H1 (cell line): ENCODE data around the gene GRK5. TPM values are rescaled to one million over a fixed set of nuclear protein-coding genes. Genes with fewer than 3 reads are reported as not detected.

Source experiments
- CTCF ChIA-PET: fragments of 300-600 bp; sonication (Branson Sonifier 250); formaldehyde crosslinking; loops from one replicate; lab custom pipeline; 2021; ENCODE audit not compliant: partially characterized antibody; lab: Charles Lee
- POLR2A ChIA-PET: fragments of 300-600 bp; sonication (Branson Sonifier 250); formaldehyde crosslinking; loops from one replicate; lab custom pipeline; 2021; ENCODE audit warnings: inconsistent platforms; ENCODE audit not compliant: partially characterized antibody; lab: Charles Lee
- DNase-seq, 2 experiments: peaks; one replicate each; pipeline versions ENCODE4 v3.0.0 to v3.0.0-alpha.2; 2010 to 2022; ENCODE audit warnings: low spot score in 2 of 2, low read depth in 1 of 2, mixed read lengths in 1 of 2
- FAIRE-seq: peaks from 2 replicates; lab custom pipeline; 2011; peaks lifted over from hg19 to GRCh38; lab: Jason Lieb, UNC
- H2AFZ ChIP-seq: 2 replicates; pipeline ENCODE4 v1.8.1; 2012; ENCODE audit warnings: low read length, inconsistent platforms
- H2AK5ac ChIP-seq: 2 replicates; pipeline ENCODE4 v1.6.1; 2013; ENCODE audit warnings: low read depth, low read length
- H2BK120ac ChIP-seq: replicated peaks from 2 replicates; pipeline ENCODE3; 2013; ENCODE audit warnings: low read depth, low read length, inconsistent platforms
- H2BK12ac ChIP-seq: 2 replicates; pipeline ENCODE4 v1.6.1; 2013; ENCODE audit warnings: low read depth, low read length
- H2BK15ac ChIP-seq: 2 replicates; pipeline ENCODE4 v1.6.1; 2013; ENCODE audit warnings: low read length
- H2BK20ac ChIP-seq: 2 replicates; pipeline ENCODE4 v1.6.1; 2013; ENCODE audit warnings: low read length
- H2BK5ac ChIP-seq: 2 replicates; pipeline ENCODE4 v1.6.1; 2013; ENCODE audit warnings: low read depth, low read length
- H3K14ac ChIP-seq: 2 replicates; pipeline ENCODE4 v1.6.1; 2013; ENCODE audit warnings: inconsistent platforms; ENCODE audit not compliant: insufficient read length
- H3K18ac ChIP-seq: 2 replicates; pipeline ENCODE4 v1.6.1; 2013; ENCODE audit warnings: low read length; ENCODE audit errors: extremely low read depth
- H3K23ac ChIP-seq: 2 replicates; pipeline ENCODE4 v1.6.1; 2013; ENCODE audit warnings: inconsistent platforms; ENCODE audit not compliant: insufficient read length
- H3K23me2 ChIP-seq: 2 replicates; pipeline ENCODE4 v1.6.1; 2013; ENCODE audit warnings: low read depth, low read length
- H3K27ac ChIP-seq: 2 replicates; pipeline ENCODE4 v1.6.1; 2011; ENCODE audit warnings: low read depth, low read length, inconsistent platforms
- H3K27me3 ChIP-seq, 4 experiments: replicated peaks in 1 of 4; 1 replicate in 1 of 4; 2 replicates in 3 of 4; pipeline versions ENCODE4 v1.6.1 to v1.8.1; 2011 to 2013; ENCODE audit warnings: low read length in 3 of 4, mild to moderate bottlenecking in 3 of 4, inconsistent platforms in 2 of 4, mixed read lengths in 2 of 4, moderate library complexity in 1 of 4; ENCODE audit not compliant: control insufficient read depth in 3 of 4, insufficient read depth in 3 of 4; ENCODE audit errors: extremely low read depth in 1 of 4
- H3K36me3 ChIP-seq, 4 experiments: 2 replicates each; pipeline versions ENCODE4 v1.6.1 to v1.8.1; 2011 to 2013; ENCODE audit warnings: mild to moderate bottlenecking in 4 of 4, low read length in 3 of 4, moderate library complexity in 2 of 4, control low read depth in 1 of 4, inconsistent platforms in 1 of 4; ENCODE audit not compliant: insufficient read depth in 4 of 4, control insufficient read depth in 2 of 4
- H3K4ac ChIP-seq: replicated peaks from 2 replicates; pipeline ENCODE3; 2013; ENCODE audit warnings: low read length, low read depth, mixed read lengths, inconsistent platforms; ENCODE audit not compliant: insufficient read length
- H3K4me1 ChIP-seq, 4 experiments: replicated peaks in 1 of 4; 1 replicate in 1 of 4; 2 replicates in 3 of 4; pipeline versions ENCODE4 v1.6.1 to v1.8.1; 2011 to 2013; ENCODE audit warnings: low read length in 3 of 4, inconsistent platforms in 2 of 4, mixed read lengths in 1 of 4; ENCODE audit not compliant: insufficient read depth in 4 of 4, control insufficient read depth in 3 of 4
- H3K4me2 ChIP-seq, 2 experiments: 2 replicates each; pipeline versions ENCODE4 v1.6.1 to v1.8.1; 2011 to 2013; ENCODE audit warnings: low read depth in 2 of 2, low read length in 2 of 2, control low read depth in 1 of 2, inconsistent platforms in 1 of 2, mild to moderate bottlenecking in 1 of 2; ENCODE audit not compliant: insufficient read depth in 1 of 2
- H3K4me3 ChIP-seq, 4 experiments: fragments of 200-600, 300-600 bp in 1 of 4; sonication (generic), shearing (Covaris generic), sonication (Bioruptor Twin) in 1 of 4; 2 replicates each; pipeline versions ENCODE4 v1.5.1 to v1.8.1; 2011 to 2016; ENCODE audit warnings: low read length in 4 of 4, low read depth in 3 of 4, control low read depth in 2 of 4, inconsistent platforms in 2 of 4, mild to moderate bottlenecking in 2 of 4, mixed read lengths in 1 of 4, moderate library complexity in 1 of 4; ENCODE audit not compliant: insufficient read depth in 2 of 4; ENCODE audit errors: extremely low read depth in 1 of 4
- H3K56ac ChIP-seq: replicated peaks from 2 replicates; pipeline ENCODE3; 2013; ENCODE audit warnings: low read depth, mild to moderate bottlenecking, mixed read lengths, low read length, inconsistent platforms; ENCODE audit not compliant: insufficient read length
- H3K79me1 ChIP-seq: 2 replicates; pipeline ENCODE4 v1.6.1; 2013; ENCODE audit warnings: low read depth, low read length, control low read depth
- H3K79me2 ChIP-seq, 2 experiments: 2 replicates each; pipeline versions ENCODE4 v1.6.1 to v1.8.1; 2012 to 2013; ENCODE audit warnings: low read length in 2 of 2, mild to moderate bottlenecking in 2 of 2, inconsistent platforms in 1 of 2; ENCODE audit not compliant: insufficient read depth in 2 of 2, control insufficient read depth in 1 of 2
- H3K9ac ChIP-seq, 4 experiments: replicated peaks in 1 of 4; 1 replicate in 1 of 4; 2 replicates in 3 of 4; pipeline versions ENCODE4 v1.6.1 to v1.8.1; 2011 to 2013; ENCODE audit warnings: low read depth in 3 of 4, low read length in 3 of 4, control low read depth in 2 of 4, mild to moderate bottlenecking in 2 of 4, moderate library complexity in 2 of 4, inconsistent platforms in 1 of 4; ENCODE audit errors: extremely low read depth in 1 of 4
- H3K9me3 ChIP-seq, 2 experiments: 2 replicates each; pipeline versions ENCODE4 v1.6.1 to v1.8.1; 2012 to 2013; ENCODE audit warnings: mild to moderate bottlenecking in 2 of 2, moderate library complexity in 2 of 2, control low read depth in 1 of 2, inconsistent platforms in 1 of 2, low read depth in 1 of 2, low read length in 1 of 2, mixed read lengths in 1 of 2; ENCODE audit not compliant: insufficient read depth in 2 of 2
- H4K20me1 ChIP-seq, 2 experiments: replicated peaks in 1 of 2; 2 replicates each; pipeline versions ENCODE3 to v1.8.1; 2011 to 2013; ENCODE audit warnings: inconsistent platforms in 2 of 2, low read length in 2 of 2, mild to moderate bottlenecking in 1 of 2; ENCODE audit not compliant: insufficient read depth in 2 of 2, control insufficient read depth in 1 of 2
- H4K5ac ChIP-seq: 2 replicates; pipeline ENCODE4 v1.6.1; 2013; ENCODE audit warnings: low read length, low read depth, mixed read lengths, inconsistent platforms; ENCODE audit not compliant: insufficient read length
- H4K8ac ChIP-seq: 2 replicates; pipeline ENCODE4 v1.8.0; 2013; ENCODE audit warnings: mild to moderate bottlenecking, moderate library complexity, low read length, inconsistent platforms; ENCODE audit not compliant: insufficient read depth; ENCODE audit errors: extremely low read depth
- H4K91ac ChIP-seq: replicated peaks from 2 replicates; pipeline ENCODE3; 2013; ENCODE audit warnings: low read length, mixed read lengths, inconsistent platforms; ENCODE audit not compliant: insufficient read length
- BCL11A ChIP-seq, 2 experiments: IDR thresholded peaks; one replicate each; pipeline ENCODE4 v1.6.1; 2011; ENCODE audit warnings: low read depth in 2 of 2, low read length in 2 of 2, mild to moderate bottlenecking in 2 of 2
- CBX8 ChIP-seq: fragments of 300-800, 300-1000 bp; sonication (generic); IDR thresholded peaks from 2 replicates; pipeline ENCODE4 v1.7.1; 2016; ENCODE audit warnings: low read depth, low read length, borderline replicate concordance
- CHD1 ChIP-seq: IDR thresholded peaks from 2 replicates; pipeline ENCODE4 v1.6.1; 2012; ENCODE audit warnings: low read depth, low read length, improper control_type of control experiment
- HDAC6 ChIP-seq: IDR thresholded peaks from one replicate; pipeline ENCODE4 v1.7.1; 2012; ENCODE audit warnings: low read depth, mild to moderate bottlenecking, inconsistent platforms, low read length, moderate library complexity
- KDM1A ChIP-seq: fragments of 200-600, 300-600 bp; sonication (generic); IDR thresholded peaks from 2 replicates; pipeline ENCODE4 v1.7.1; 2016; ENCODE audit warnings: mild to moderate bottlenecking, low read length, borderline replicate concordance
- KDM5A ChIP-seq: fragments of 200-600 bp; IDR thresholded peaks from 2 replicates; pipeline ENCODE4 v1.7.1; 2012; ENCODE audit warnings: mild to moderate bottlenecking, low read length, inconsistent platforms, mixed read lengths
- POLR2AphosphoS5 ChIP-seq: IDR thresholded peaks from 2 replicates; pipeline ENCODE4 v1.6.1; 2011; ENCODE audit warnings: low read depth, low read length
- SAP30 ChIP-seq: fragments of 300-600 bp; sonication (generic); IDR thresholded peaks from 2 replicates; pipeline ENCODE4 v1.7.1; 2012; ENCODE audit warnings: low read length, moderate library complexity, mild to moderate bottlenecking, inconsistent platforms; ENCODE audit not compliant: insufficient read depth, insufficient replicate concordance
- SIN3A ChIP-seq, 2 experiments: IDR thresholded peaks in 1 of 2; conservative IDR thresholded peaks in 1 of 2; 2 replicates each; pipeline ENCODE4 v1.6.1; 2011 to 2012; ENCODE audit warnings: low read length in 2 of 2, improper control_type of control experiment in 1 of 2, low read depth in 1 of 2, mild to moderate bottlenecking in 1 of 2
- SP2 ChIP-seq: IDR thresholded peaks from 2 replicates; pipeline ENCODE4 v1.6.1; 2012; ENCODE audit warnings: mild to moderate bottlenecking, low read length, inconsistent platforms
- TAF7 ChIP-seq: optimal IDR thresholded peaks from 2 replicates; pipeline ENCODE3; 2011; ENCODE audit warnings: low read depth, mild to moderate bottlenecking, inconsistent platforms, low read length, moderate library complexity, borderline replicate concordance
- WGBS, 2 experiments: shearing (Covaris generic) in 1 of 2; methylation state at CpG; one replicate each; pipeline versions ENCODE4 v1.1.6 to v1.1.7; 2013 to 2015; ENCODE audit warnings: low lambda C conversion rate in 2 of 2, mixed read lengths in 2 of 2, inconsistent platforms in 1 of 2, low coverage in 1 of 2, missing lambda C conversion rate in 1 of 2; ENCODE audit not compliant: insufficient replicate concordance in 2 of 2, insufficient coverage in 1 of 2, insufficient read length in 1 of 2; ENCODE audit errors: extremely low coverage in 1 of 2, missing lambda C conversion rate in 1 of 2; 5-methylcytosine and 5-hydroxymethylcytosine counted together
- polyA plus RNA-seq, 7 experiments: library from polyadenylated mRNA; depleted of rRNA in 3 of 7; stranded (reverse) in 5 of 7; unstranded in 2 of 7; fragments of >200 nt in 5 of 7; fragments of 200-250 nt in 2 of 7; gene quantifications; 1 replicate in 5 of 7; 2 replicates in 1 of 7; 4 replicates in 1 of 7; pipeline versions ENCODE4 v1.2.1 to v1.2.3, GENCODE V29; 2011 to 2013; ENCODE audit warnings: missing spikeins in 2 of 7, mixed read lengths in 2 of 7
- total RNA-seq: library from RNA; stranded (reverse); fragmentation: NEBNext Ultra II Directional; extraction: Animal tissue kit (Norgen Biotek cat#: 25700); gene quantifications from 2 replicates; pipeline ENCODE4 v1.2.1, GENCODE V29; 2021
- TF ChIP-seq, protein P1 (sequence below): IDR thresholded peaks from 2 replicates; pipeline ENCODE4 v1.6.1; 2011; ENCODE audit warnings: low read depth, mild to moderate bottlenecking, low read length; ENCODE audit not compliant: insufficient read depth

Gene GRK5
- total and polyA plus RNA-seq, 2 of the 8 experiments (the other 6 are each of a cell fraction or from before 2014, with no cell fraction given): 0.54 to 2.5 TPM

DNA sequence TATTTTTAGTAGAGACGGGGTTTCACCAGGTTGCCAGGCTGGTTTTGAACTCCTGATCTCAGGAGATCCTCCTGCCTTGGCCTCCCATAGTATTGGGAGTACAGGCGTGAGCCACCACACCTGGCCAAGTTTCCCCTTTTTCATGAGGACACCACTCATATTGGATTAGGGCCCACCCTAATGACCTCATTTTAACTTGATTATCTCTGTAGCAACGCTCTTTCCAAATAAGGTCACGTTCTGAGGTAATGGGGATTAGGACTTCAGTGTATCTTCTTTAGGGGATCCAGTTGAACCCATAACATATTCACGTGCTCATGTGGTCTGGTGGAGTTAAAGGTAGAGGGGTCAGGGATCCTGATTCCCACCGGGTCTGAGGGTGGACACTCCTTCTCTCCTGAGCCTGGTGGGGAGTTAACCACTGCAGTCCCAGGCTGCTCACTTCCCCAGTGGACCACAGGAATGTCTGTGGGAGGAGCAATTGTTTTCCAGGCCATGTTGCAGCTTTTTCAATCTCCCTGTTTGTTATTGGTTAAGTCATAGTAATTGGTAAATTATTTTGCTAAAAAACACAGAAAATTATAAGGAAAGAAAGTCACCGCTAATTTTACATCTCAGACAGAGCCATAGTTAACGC is 130.5 kb downstream of the GRK5 start:
- no peak overlapping the region for H3K4me2 ChIP-seq
- no peak for TF ChIP-seq CBX8
- TF ChIP-seq KDM5A: no peak
- TF ChIP-seq HDAC6: no peak
- TF ChIP-seq TAF7: no peak
- TF ChIP-seq SP2: no peak
- TF ChIP-seq CHD1: no peak
- TF ChIP-seq SIN3A (conservative IDR thresholded peaks at IDR 0.05 in 1 of 2, IDR thresholded peaks at IDR 0.05 in 1 of 2; ENCODE audit: low read depth in 1 of 2, low read length in 2 of 2): no peak
- TF ChIP-seq KDM1A: no peak
- TF ChIP-seq POLR2AphosphoS5: no peak
- no peak for TF ChIP-seq BCL11A (IDR thresholded peaks at IDR 0.05; ENCODE audit: low read depth in 2 of 2, low read length in 2 of 2)
- TF ChIP-seq SAP30: no peak
- TF ChIP-seq, protein P1, sequence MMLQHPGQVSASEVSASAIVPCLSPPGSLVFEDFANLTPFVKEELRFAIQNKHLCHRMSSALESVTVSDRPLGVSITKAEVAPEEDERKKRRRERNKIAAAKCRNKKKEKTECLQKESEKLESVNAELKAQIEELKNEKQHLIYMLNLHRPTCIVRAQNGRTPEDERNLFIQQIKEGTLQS: no peak

More for the DNA sequence above, 130.5 kb downstream of the GRK5 start:
- Histone ChIP-seq H4K20me1 (no peaks in the 10 kb centered on the region), H2AFZ (no peak overlapping the region), H3K14ac (no peak overlapping the region), H4K8ac (no peak overlapping the region), H2BK12ac (no peak overlapping the region; the same call in 1 of the 2 replicates), H3K23ac (no peak overlapping the region), H3K9me3 (no peaks in the 10 kb centered on the region; a peak in 1 of 4 replicates), H3K27ac (no peak overlapping the region), H3K79me2 (no peaks in the 10 kb centered on the region), H4K5ac (no peak overlapping the region), H2BK5ac (no peak overlapping the region), H3K4me3 (no peak overlapping the region), H3K9ac (no peak overlapping the region), H3K27me3 (no peaks in the 10 kb centered on the region), H2BK120ac (no peak overlapping the region), H2AK5ac (no peak overlapping the region), H3K4ac (no peak overlapping the region), H3K18ac (no peak overlapping the region), H3K79me1 (no peaks in the 10 kb centered on the region), H3K36me3 (no peaks in the 10 kb centered on the region), H3K23me2 (no peaks in the 10 kb centered on the region), H3K4me1 (peaks cover 0 to 2% (median 0%) of the 10 kb centered on the region in 4 experiments; a peak in 3 of 7 replicates), H2BK15ac (no peak overlapping the region), H3K56ac (no peak overlapping the region), H2BK20ac (no peak overlapping the region), H4K91ac (no peak overlapping the region)
- CTCF ChIA-PET: interaction anchor here (1.3 to 1.6 kb wide), 2 partner anchors 107 to 131 kb away, joined by 3 to 6 read pairs; partner anchors contain the start of gene GRK5
- POLR2A ChIA-PET: interaction anchor here (1.0 to 1.6 kb wide), 2 partner anchors 20 to 26 kb away, joined by 4 read pairs; no protein-coding TSS in a partner anchor
- 95% methylated on average over 8 of the region's 8 CpGs; no CpG with 5 or more reads in 1 of the 2 experiments for WGBS, 2 experiments
- FAIRE-seq: no peak
- DNase-seq: no peak
